NCI-H526 treated with DMSO at 0.1 percent for 48 hours (cell line): ENCODE results near the gene SLC2A13.
"Not testable (repeated sequence)": the region's sequence is repeated elsewhere in the genome, so short reads cannot be mapped to it uniquely, and the experiment has no call there.

Source experiments
- DNase-seq: peaks from one replicate; lab custom pipeline; 2025; lab: John Stamatoyannopoulos, UW

The SLC2A13 gene

DNA sequence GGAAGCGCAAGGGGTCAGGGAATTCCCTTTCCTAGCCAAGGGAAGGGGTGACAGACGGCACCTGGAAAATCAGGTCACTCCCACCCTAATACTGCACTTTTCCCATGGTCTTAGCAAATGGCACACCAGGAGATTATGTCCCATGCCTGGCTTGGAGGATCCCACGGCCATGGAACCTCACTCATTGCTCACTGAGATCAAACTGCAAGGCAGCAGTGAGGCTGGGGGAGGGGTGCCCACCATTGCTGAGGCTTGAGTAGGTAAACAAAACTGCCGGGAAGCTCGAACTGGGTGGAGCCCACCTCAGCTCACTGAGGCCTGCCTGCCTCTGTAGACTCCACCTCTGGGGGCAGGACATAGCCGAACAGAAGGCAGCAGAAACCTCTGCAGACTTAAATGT is 359.7 kb downstream of the SLC2A13 start:
- not testable (repeated sequence) for DNase-seq

DNA sequence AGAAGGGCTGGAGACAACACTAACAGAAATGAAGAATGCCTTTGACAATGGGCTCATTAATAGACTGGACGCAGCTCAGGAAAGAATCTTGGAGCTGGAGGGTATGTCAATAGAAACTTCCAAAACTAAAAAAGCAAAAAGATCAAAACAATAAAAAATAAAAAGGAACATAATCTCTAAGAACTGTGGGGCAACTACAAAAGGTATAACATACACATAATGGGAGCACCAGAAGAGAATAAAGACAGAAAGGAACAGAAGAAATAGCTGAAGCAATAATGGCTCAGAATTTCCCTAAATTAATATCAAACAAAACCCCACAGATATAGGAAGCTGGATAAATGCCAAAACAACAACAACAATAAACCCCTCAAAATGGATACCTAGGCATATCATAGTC is 362.2 kb downstream of the SLC2A13 start:
- no peak for DNase-seq

DNA sequence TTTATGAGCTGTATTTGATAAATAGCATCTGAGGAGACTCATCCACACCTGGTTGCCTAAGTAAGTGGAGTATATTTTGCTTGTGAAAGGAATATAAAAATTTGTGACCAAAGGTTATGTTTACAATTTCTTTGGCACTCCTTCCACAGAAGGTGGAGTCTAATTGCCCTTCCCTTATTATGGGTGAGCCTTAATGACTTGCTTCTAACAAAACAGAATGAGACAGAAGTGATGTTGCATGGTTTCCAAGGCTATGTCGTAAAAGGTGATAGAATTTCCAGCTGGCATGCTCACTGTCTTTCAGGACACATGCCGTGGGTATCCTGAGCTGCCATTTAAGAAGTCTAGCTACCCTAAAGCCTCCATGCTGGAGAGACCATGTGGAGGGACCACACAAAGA is 369.5 kb downstream of the SLC2A13 start:
- no peak for DNase-seq

DNA sequence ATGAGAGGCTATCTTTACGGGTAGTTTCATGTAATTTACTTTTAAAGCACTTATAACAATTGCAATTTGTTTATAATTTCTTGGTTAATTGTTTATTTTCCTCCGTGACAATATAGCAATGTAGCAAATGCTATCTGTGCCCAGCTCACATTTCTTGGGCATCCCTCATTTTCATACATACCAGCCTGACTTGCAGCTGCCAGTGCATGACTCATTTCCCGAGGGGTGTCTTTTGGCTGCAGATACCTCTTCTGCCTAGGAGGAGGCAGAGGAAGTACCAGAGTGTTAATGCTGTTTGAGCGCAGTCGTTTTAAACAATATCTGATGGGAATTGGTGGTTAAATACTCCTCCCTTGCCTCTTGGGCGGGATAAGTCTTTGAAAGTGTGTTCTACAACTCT is 382.1 kb downstream of the SLC2A13 start:
- DNase-seq, result no peak

DNA sequence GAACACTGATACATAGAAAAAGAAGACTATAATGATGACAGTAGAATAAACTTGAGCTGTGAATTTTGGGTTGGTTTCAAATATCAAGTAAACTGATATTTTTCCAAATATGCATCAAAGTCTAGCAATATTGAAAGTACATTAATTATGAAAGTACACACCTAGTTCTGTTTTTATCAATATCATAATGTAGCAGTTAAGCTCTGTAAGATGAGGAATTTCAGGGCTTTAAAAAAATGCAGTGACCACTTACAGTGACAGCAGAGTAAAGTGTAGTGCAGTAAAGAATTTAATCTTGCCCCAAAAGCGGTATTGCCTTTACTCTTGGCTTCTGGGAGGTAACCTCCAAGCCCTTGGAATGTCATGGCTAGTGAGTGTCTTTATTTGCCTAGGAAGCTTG is 383.4 kb downstream of the SLC2A13 start:
- DNase-seq, result no peak

DNA sequence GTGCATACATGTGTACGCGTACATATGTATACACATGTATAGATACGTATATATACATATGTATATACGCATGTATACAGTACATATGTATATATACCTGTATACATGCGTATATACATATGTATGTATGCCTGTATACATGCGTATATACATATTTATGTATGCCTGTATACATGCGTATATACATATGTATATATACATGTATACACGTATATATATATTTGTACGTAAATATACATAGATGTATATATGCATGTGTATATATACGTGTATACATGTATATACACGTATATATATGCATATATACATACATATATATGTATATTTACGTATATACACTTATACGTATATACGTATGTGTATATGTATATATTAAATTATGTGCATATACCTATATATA is 392.3 kb downstream of the SLC2A13 start:
- no peak for DNase-seq

DNA sequence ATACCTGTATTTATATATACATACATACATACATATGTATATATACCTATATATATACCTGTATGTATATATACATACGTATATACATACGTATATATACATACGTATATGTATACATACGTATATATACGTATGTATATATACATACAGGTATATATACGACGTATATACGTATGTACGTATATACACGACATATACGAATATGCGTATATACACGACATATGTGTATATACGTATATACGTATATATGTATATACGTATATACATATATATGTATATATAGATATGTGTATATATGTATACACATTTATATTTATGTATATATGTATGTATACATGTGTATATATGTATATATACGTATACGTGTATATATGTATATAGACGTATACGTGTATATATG is 393.5 kb downstream of the SLC2A13 start:
- DNase-seq, result no peak
